HepG2 (cell line): ENCODE data around the gene AP2S1. TPM values are rescaled to one million over a fixed set of nuclear protein-coding genes. Genes with fewer than 3 reads are reported as not detected.

Experiments
- CBX2 ChIP-seq, 2 experiments: fragments of 200-600 bp in 1 of 2; sonication (generic); formaldehyde crosslinking in 1 of 2; IDR thresholded peaks; 2 replicates each; pipeline versions ENCODE4 v1.7.0 to v1.8.1; 2018 to 2022; ENCODE audit warnings: low read depth in 2 of 2, low read length in 1 of 2, mild to moderate bottlenecking in 1 of 2, missing genetic modification reagents in 1 of 2
- HDAC1 ChIP-seq: sonication (generic); formaldehyde crosslinking; IDR thresholded peaks from 2 replicates; pipeline ENCODE4 v1.5.1; 2020; ENCODE audit warnings: mild to moderate bottlenecking, missing genetic modification reagents
- KDM5A ChIP-seq: fragments of 200-600 bp; sonication (generic); IDR thresholded peaks from 2 replicates; pipeline ENCODE4 v1.7.0; 2018; ENCODE audit warnings: antibody characterized with exemption, mild to moderate bottlenecking, low read length, borderline replicate concordance
- MTA3 ChIP-seq: sonication (generic); formaldehyde crosslinking; IDR thresholded peaks from 2 replicates; pipeline ENCODE4 v1.4.0; 2020; ENCODE audit warnings: missing genetic modification reagents
- MXD4 ChIP-seq: IDR thresholded peaks from 2 replicates; pipeline ENCODE4 v1.6.1; 2016; ENCODE audit warnings: mild to moderate bottlenecking, missing biosample characterization, missing genetic modification reagents
- RFX3 ChIP-seq: IDR thresholded peaks from 2 replicates; pipeline ENCODE4 v1.6.1; 2016; ENCODE audit warnings: missing biosample characterization, missing genetic modification reagents
- SMYD3 ChIP-seq: sonication (generic); formaldehyde crosslinking; IDR thresholded peaks from 2 replicates; pipeline ENCODE4 v1.8.1; 2023; ENCODE audit warnings: mild to moderate bottlenecking, missing genetic modification reagents
- ZMAT3 ChIP-seq: sonication (generic); formaldehyde crosslinking; conservative IDR thresholded peaks from 2 replicates; pipeline ENCODE4 v1.7.0; 2021; ENCODE audit warnings: missing genetic modification reagents
- ZNF180 ChIP-seq: sonication (generic); formaldehyde crosslinking; IDR thresholded peaks from 2 replicates; pipeline ENCODE4 v1.4.0; 2020; ENCODE audit warnings: low read depth, missing genetic modification reagents, borderline replicate concordance
- ZNF737 ChIP-seq: sonication (generic); formaldehyde crosslinking; IDR thresholded peaks from 2 replicates; pipeline ENCODE4 v1.5.0; 2020; ENCODE audit warnings: missing genetic modification reagents, mild to moderate bottlenecking, borderline replicate concordance
- ZSCAN25 ChIP-seq: sonication (generic); formaldehyde crosslinking; IDR thresholded peaks from 2 replicates; pipeline ENCODE4 v1.8.0; 2022; ENCODE audit warnings: mild to moderate bottlenecking, missing genetic modification reagents
- polyA plus RNA-seq, 8 experiments: library from polyadenylated mRNA; depleted of rRNA in 3 of 8; stranded (reverse) in 7 of 8; unstranded in 1 of 8; fragments of >200 nt; fragmentation: Illumina TruSeq in 4 of 8; extraction: Trizol in 4 of 8; gene quantifications; 2 replicates each; pipeline versions ENCODE4 v1.2.1 to v1.2.3, GENCODE V29; 2011 to 2016; ENCODE audit warnings: low read depth in 4 of 8, missing spikeins in 1 of 8, mixed read lengths in 1 of 8; ENCODE audit not compliant: insufficient read depth in 1 of 8
- total RNA-seq, 5 experiments: library from RNA; depleted of rRNA; stranded (reverse); fragments of >200 nt; fragmentation: Illumina TruSeq; extraction: Trizol; gene quantifications; 2 replicates each; pipeline ENCODE4 v1.2.3, GENCODE V29; 2016; ENCODE audit warnings: low read depth in 1 of 5
- TF ChIP-seq, protein P1 (sequence below): sonication (generic); formaldehyde crosslinking; IDR thresholded peaks from 2 replicates; pipeline ENCODE4 v1.4.0; 2020; ENCODE audit warnings: missing genetic modification reagents, borderline replicate concordance
- TF ChIP-seq, protein P2 (sequence below): IDR thresholded peaks from 2 replicates; pipeline ENCODE4 v1.6.1; 2012; ENCODE audit warnings: inconsistent platforms
- TF ChIP-seq, protein P3 (sequence below): sonication (generic); formaldehyde crosslinking; IDR thresholded peaks from 2 replicates; pipeline ENCODE4 v1.5.0; 2020; ENCODE audit warnings: missing genetic modification reagents
- TF ChIP-seq, protein P4 (sequence below): sonication (generic); formaldehyde crosslinking; IDR thresholded peaks from 2 replicates; pipeline ENCODE4 v1.9.0; 2021; ENCODE audit warnings: missing genetic modification reagents, mild to moderate bottlenecking, borderline replicate concordance
- TF ChIP-seq, protein P5 (sequence below): sonication (generic); formaldehyde crosslinking; IDR thresholded peaks from 2 replicates; pipeline ENCODE4 v1.5.0; 2020; ENCODE audit warnings: missing genetic modification reagents
- TF ChIP-seq, protein P6 (sequence below): sonication (generic); formaldehyde crosslinking; IDR thresholded peaks from 2 replicates; pipeline ENCODE4 v1.5.1; 2020; ENCODE audit warnings: missing genetic modification reagents, mild to moderate bottlenecking, borderline replicate concordance

Gene AP2S1
- total and polyA plus RNA-seq, 2 of the 13 experiments (the other 11 are each of a cell fraction or from before 2014, with no cell fraction given), result 45.2 to 86.1 TPM

DNA sequence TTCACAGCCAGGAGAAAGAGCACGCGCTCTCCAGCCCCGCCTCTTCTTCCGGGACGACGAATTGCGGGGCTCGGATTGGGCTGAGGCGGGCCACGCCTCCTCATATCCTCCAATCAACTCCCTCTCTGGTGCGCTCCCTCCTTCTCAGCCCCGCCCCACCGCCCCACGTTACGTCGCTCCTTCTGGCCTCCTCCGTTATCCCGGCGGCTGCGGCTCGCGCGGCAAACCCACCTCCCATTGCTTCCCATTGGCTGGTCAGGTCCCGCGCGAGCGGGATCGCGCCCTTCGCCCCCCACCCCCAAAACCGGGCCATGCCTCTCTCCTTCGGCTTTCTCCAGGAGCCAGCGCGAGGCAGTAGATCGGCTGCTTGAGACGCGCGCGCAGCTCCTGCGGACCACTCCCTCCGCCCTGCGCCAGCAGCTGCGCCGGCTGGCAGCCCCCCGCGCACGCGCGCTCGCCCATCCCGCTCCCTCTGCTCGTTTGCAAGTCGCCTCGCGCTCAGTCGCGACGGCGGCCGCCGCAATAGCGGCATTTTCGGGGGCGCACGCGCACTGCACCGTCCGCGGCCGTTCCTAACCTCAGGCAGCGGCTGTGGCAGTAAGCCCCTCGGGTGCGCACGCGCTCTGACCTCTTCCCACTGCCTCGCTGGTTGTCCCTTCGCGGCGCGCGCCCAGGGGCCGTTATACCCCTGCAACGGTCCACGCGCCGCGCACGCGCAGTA is 9.6 kb upstream of the AP2S1 start (continued):
- TF ChIP-seq, protein P1, sequence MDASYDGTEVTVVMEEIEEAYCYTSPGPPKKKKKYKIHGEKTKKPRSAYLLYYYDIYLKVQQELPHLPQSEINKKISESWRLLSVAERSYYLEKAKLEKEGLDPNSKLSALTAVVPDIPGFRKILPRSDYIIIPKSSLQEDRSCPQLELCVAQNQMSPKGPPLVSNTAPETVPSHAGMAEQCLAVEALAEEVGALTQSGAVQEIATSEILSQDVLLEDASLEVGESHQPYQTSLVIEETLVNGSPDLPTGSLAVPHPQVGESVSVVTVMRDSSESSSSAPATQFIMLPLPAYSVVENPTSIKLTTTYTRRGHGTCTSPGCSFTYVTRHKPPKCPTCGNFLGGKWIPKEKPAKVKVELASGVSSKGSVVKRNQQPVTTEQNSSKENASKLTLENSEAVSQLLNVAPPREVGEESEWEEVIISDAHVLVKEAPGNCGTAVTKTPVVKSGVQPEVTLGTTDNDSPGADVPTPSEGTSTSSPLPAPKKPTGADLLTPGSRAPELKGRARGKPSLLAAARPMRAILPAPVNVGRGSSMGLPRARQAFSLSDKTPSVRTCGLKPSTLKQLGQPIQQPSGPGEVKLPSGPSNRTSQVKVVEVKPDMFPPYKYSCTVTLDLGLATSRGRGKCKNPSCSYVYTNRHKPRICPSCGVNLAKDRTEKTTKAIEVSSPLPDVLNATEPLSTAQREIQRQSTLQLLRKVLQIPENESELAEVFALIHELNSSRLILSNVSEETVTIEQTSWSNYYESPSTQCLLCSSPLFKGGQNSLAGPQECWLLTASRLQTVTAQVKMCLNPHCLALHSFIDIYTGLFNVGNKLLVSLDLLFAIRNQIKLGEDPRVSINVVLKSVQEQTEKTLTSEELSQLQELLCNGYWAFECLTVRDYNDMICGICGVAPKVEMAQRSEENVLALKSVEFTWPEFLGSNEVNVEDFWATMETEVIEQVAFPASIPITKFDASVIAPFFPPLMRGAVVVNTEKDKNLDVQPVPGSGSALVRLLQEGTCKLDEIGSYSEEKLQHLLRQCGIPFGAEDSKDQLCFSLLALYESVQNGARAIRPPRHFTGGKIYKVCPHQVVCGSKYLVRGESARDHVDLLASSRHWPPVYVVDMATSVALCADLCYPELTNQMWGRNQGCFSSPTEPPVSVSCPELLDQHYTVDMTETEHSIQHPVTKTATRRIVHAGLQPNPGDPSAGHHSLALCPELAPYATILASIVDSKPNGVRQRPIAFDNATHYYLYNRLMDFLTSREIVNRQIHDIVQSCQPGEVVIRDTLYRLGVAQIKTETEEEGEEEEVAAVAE (CRISPR knock-in tag), result 0 out of 2 replicates have a peak, but pooled peaks have one; percentile 87
- TF ChIP-seq ZNF737, result no peak
- TF ChIP-seq ZNF180, result no peak
- TF ChIP-seq ZSCAN25, result peak; percentile 66
- peak; percentile 44; the same call in 1 of the 2 replicates for TF ChIP-seq KDM5A
- peak; percentile 68; the same call in 1 of the 2 replicates for TF ChIP-seq ZMAT3 (CRISPR knock-in tag)
- no peak for TF ChIP-seq RFX3
- TF ChIP-seq, protein P2, sequence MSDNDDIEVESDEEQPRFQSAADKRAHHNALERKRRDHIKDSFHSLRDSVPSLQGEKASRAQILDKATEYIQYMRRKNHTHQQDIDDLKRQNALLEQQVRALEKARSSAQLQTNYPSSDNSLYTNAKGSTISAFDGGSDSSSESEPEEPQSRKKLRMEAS, result peak; percentile 97
- TF ChIP-seq, protein P3, sequence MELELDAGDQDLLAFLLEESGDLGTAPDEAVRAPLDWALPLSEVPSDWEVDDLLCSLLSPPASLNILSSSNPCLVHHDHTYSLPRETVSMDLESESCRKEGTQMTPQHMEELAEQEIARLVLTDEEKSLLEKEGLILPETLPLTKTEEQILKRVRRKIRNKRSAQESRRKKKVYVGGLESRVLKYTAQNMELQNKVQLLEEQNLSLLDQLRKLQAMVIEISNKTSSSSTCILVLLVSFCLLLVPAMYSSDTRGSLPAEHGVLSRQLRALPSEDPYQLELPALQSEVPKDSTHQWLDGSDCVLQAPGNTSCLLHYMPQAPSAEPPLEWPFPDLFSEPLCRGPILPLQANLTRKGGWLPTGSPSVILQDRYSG (CRISPR knock-in tag), result peak; percentile 69; the same call in 1 of the 2 replicates
- TF ChIP-seq MTA3 (CRISPR knock-in tag), result no peak
- TF ChIP-seq, protein P4, sequence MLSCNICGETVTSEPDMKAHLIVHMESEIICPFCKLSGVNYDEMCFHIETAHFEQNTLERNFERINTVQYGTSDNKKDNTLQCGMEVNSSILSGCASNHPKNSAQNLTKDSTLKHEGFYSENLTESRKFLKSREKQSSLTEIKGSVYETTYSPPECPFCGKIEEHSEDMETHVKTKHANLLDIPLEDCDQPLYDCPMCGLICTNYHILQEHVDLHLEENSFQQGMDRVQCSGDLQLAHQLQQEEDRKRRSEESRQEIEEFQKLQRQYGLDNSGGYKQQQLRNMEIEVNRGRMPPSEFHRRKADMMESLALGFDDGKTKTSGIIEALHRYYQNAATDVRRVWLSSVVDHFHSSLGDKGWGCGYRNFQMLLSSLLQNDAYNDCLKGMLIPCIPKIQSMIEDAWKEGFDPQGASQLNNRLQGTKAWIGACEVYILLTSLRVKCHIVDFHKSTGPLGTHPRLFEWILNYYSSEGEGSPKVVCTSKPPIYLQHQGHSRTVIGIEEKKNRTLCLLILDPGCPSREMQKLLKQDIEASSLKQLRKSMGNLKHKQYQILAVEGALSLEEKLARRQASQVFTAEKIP (CRISPR knock-in tag), result no peak
- TF ChIP-seq MXD4, result peak; percentile 82
- TF ChIP-seq, protein P5, sequence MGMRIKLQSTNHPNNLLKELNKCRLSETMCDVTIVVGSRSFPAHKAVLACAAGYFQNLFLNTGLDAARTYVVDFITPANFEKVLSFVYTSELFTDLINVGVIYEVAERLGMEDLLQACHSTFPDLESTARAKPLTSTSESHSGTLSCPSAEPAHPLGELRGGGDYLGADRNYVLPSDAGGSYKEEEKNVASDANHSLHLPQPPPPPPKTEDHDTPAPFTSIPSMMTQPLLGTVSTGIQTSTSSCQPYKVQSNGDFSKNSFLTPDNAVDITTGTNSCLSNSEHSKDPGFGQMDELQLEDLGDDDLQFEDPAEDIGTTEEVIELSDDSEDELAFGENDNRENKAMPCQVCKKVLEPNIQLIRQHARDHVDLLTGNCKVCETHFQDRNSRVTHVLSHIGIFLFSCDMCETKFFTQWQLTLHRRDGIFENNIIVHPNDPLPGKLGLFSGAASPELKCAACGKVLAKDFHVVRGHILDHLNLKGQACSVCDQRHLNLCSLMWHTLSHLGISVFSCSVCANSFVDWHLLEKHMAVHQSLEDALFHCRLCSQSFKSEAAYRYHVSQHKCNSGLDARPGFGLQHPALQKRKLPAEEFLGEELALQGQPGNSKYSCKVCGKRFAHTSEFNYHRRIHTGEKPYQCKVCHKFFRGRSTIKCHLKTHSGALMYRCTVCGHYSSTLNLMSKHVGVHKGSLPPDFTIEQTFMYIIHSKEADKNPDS, result no peak
- TF ChIP-seq SMYD3 (CRISPR knock-in tag), result no peak
- TF ChIP-seq, protein P6, sequence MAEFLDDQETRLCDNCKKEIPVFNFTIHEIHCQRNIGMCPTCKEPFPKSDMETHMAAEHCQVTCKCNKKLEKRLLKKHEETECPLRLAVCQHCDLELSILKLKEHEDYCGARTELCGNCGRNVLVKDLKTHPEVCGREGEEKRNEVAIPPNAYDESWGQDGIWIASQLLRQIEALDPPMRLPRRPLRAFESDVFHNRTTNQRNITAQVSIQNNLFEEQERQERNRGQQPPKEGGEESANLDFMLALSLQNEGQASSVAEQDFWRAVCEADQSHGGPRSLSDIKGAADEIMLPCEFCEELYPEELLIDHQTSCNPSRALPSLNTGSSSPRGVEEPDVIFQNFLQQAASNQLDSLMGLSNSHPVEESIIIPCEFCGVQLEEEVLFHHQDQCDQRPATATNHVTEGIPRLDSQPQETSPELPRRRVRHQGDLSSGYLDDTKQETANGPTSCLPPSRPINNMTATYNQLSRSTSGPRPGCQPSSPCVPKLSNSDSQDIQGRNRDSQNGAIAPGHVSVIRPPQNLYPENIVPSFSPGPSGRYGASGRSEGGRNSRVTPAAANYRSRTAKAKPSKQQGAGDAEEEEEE (CRISPR knock-in tag), result no peak
- peak; percentile 53 for TF ChIP-seq HDAC1
- no peak for TF ChIP-seq CBX2 (IDR thresholded peaks at IDR 0.05; ENCODE audit: low read depth, low read length)
- no peak; the same call in 1 of the 2 replicates for TF ChIP-seq CBX2 (CRISPR knock-in tag; IDR thresholded peaks at IDR 0.05; ENCODE audit: low read depth)
